ENCODE measurements around the gene RBCK1.

DNA sequence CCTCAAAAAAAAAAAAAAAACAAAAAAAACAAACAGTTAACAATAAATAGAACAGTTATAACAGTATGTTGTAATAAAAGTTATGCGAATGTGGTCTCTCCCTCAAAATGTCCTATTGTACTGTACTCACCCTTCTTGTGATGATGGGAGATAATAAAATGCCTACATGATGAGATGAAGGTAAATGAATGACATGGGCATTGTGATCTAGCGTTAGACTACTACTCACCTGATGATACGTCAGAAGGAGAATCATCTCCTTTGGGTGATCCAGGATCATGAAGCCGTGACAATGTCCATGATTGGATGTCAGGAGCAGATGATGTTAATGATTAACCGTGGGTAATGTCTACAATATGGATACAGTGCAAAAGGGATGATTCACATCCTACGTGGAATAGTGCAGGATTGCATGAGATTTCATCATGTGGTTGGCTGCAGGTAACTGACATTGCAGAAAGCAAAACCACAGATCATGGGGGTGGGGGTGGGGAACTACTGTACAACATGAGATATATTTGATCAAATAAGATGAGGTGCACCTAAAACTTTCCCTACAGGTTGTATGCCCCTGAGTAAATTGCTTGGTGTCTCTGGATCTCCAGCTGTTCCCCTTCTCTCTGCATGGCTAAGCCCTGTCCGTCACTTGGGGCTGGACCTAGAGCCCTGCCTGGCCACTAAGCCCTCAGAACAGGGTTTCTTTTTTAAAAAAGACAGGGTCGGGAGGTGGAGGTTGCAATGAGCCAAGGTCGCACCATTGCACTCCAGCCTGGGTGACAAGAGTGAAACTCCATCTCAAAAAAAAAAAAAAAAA is 6.2 kb upstream of the RBCK1 start:
- TF ChIP-seq, protein P1, sequence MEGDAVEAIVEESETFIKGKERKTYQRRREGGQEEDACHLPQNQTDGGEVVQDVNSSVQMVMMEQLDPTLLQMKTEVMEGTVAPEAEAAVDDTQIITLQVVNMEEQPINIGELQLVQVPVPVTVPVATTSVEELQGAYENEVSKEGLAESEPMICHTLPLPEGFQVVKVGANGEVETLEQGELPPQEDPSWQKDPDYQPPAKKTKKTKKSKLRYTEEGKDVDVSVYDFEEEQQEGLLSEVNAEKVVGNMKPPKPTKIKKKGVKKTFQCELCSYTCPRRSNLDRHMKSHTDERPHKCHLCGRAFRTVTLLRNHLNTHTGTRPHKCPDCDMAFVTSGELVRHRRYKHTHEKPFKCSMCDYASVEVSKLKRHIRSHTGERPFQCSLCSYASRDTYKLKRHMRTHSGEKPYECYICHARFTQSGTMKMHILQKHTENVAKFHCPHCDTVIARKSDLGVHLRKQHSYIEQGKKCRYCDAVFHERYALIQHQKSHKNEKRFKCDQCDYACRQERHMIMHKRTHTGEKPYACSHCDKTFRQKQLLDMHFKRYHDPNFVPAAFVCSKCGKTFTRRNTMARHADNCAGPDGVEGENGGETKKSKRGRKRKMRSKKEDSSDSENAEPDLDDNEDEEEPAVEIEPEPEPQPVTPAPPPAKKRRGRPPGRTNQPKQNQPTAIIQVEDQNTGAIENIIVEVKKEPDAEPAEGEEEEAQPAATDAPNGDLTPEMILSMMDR (conservative IDR thresholded peaks at IDR 0.05; ENCODE audit: low read depth, low read length) = no peak
- TF ChIP-seq EZH2phosphoT487 (IDR thresholded peaks at IDR 0.05; ENCODE audit: borderline replicate concordance, low read length) = no peak
